H1 (cell line): ENCODE measurements around the gene SLC8A3. TPM values are rescaled to one million over a fixed set of nuclear protein-coding genes. Genes with fewer than 3 reads are reported as not detected.

Source experiments
- BRCA1 ChIP-seq: IDR thresholded peaks from 2 replicates; pipeline ENCODE4 v1.6.1; 2012; ENCODE audit warnings: low read depth, low read length, improper control_type of control experiment
- NANOG ChIP-seq: IDR thresholded peaks from 2 replicates; pipeline ENCODE4 v1.6.1; 2011; ENCODE audit warnings: low read length, low read depth, mild to moderate bottlenecking, inconsistent platforms; ENCODE audit not compliant: insufficient read depth, poor library complexity, severe bottlenecking
- POLR2AphosphoS5 ChIP-seq: IDR thresholded peaks from 2 replicates; pipeline ENCODE4 v1.6.1; 2011; ENCODE audit warnings: low read depth, low read length
- SAP30 ChIP-seq: fragments of 300-600 bp; sonication (generic); IDR thresholded peaks from 2 replicates; pipeline ENCODE4 v1.7.1; 2012; ENCODE audit warnings: low read length, moderate library complexity, mild to moderate bottlenecking, inconsistent platforms; ENCODE audit not compliant: insufficient read depth, insufficient replicate concordance
- SP4 ChIP-seq: IDR thresholded peaks from 2 replicates; pipeline ENCODE4 v1.6.1; 2012; ENCODE audit warnings: low read length, inconsistent platforms
- YY1 ChIP-seq: IDR thresholded peaks from 2 replicates; pipeline ENCODE4 v1.6.1; 2011; ENCODE audit warnings: low read depth, mild to moderate bottlenecking, low read length
- polyA plus RNA-seq, 7 experiments: library from polyadenylated mRNA; depleted of rRNA in 3 of 7; stranded (reverse) in 5 of 7; unstranded in 2 of 7; fragments of >200 nt in 5 of 7; fragments of 200-250 nt in 2 of 7; gene quantifications; 1 replicate in 5 of 7; 2 replicates in 1 of 7; 4 replicates in 1 of 7; pipeline versions ENCODE4 v1.2.1 to v1.2.3, GENCODE V29; 2011 to 2013; ENCODE audit warnings: missing spikeins in 2 of 7, mixed read lengths in 2 of 7
- total RNA-seq: library from RNA; stranded (reverse); fragmentation: NEBNext Ultra II Directional; extraction: Animal tissue kit (Norgen Biotek cat#: 25700); gene quantifications from 2 replicates; pipeline ENCODE4 v1.2.1, GENCODE V29; 2021

SLC8A3 gene
- total and polyA plus RNA-seq, 2 of the 8 experiments (the other 6 are each of a cell fraction or from before 2014, with no cell fraction given) = 0.38 to 1.1 TPM

DNA sequence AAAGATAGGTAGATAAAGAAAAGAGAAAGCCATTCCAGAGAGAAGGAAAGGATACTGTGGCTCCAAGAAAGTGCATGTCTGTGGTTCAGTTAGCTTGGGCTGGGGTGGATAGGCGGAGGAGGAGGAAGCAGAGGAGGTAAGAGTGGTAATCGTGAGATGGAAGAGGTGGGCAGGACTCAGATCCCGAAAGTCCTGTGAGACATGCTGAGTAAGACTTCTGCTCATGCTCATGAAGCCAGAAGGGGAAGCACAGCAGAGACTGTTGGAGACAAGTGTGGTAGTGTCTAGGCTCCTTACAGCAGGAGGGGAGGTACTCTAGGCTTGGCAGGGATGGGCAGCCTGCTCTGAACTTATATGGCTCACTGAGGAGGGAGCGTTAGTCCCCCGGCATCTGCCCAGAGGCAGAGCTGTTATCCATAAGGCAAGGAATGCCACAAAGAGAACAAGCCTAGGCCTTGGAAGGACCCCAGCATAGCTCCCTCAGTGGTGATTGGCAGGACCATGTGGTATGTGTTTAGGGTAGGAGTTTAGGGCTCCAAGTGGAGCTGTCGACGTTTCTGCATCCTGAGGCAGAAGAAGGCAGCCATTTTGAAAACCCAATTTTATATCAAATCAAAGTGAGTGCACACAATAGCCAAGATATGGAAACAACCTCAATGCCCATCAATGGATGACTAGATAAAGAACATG, 174.2 kb downstream of the SLC8A3 start (continued):
- TF ChIP-seq BRCA1 (no peak), SP4 (no peak), YY1 (no peak), NANOG (no peak), SAP30 (no peak), POLR2AphosphoS5 (no peak)
